Measurements from ENCODE around the gene SDK2. TPM values are rescaled to one million over a fixed set of nuclear protein-coding genes. Genes with fewer than 3 reads are reported as not detected.

SDK2 gene
- total and polyA plus RNA-seq, 2 experiments from 2014 or later = 0.59 to 1.2 TPM

DNA sequence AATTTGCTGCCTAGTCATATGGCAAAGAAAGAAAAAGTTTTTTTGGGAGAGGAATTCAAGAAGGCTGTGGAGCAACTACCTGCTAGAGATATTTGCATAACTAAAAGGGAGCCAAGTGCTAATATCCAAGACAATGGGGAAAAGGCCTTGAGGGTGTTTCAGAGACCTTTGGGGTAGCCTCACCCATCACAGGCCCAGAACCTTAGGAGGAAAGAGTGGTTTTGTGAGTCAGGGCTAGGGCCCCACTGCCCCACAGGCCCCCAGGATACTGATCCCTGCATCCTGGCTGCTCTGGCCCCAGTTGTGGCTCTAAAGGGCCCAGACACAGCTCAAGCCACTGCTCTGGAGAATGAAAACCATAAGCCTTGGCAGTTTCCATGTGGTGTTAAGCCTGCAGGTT is 41.9 kb upstream of the SDK2 start:
- H2AFZ ChIP-seq = no peak overlapping the region
- no peaks in the 10 kb centered on the region for H3K9me3 ChIP-seq (ENCODE audit: low read depth)
- no peaks in the 10 kb centered on the region for H3K36me3 ChIP-seq (replicated peaks; ENCODE audit: insufficient read depth, low read depth)
- no peaks in the 10 kb centered on the region for H3K27me3 ChIP-seq
- H3K4me1 ChIP-seq (ENCODE audit: insufficient read depth) = no peaks in the 10 kb centered on the region
- H4K20me1 ChIP-seq (ENCODE audit: insufficient read depth, poor library complexity, severe bottlenecking) = no peaks in the 10 kb centered on the region
- H3K9me2 ChIP-seq (replicated peaks; ENCODE audit: insufficient read depth) = no peaks in the 10 kb centered on the region
- H3K4me3 ChIP-seq = no peak overlapping the region
- no peak overlapping the region for H3K4me2 ChIP-seq
- no peak for DNase-seq (ENCODE audit: low spot score)
- TF ChIP-seq EZH2 (IDR thresholded peaks at IDR 0.05; ENCODE audit: borderline replicate concordance) (no peak), EZH2phosphoT487 (IDR thresholded peaks at IDR 0.05; ENCODE audit: low read depth, severe bottlenecking, unreplicated experiment) (no peak)
- H3K79me2 ChIP-seq = no peaks in the 10 kb centered on the region
- no peak overlapping the region for H3K27ac ChIP-seq

DNA sequence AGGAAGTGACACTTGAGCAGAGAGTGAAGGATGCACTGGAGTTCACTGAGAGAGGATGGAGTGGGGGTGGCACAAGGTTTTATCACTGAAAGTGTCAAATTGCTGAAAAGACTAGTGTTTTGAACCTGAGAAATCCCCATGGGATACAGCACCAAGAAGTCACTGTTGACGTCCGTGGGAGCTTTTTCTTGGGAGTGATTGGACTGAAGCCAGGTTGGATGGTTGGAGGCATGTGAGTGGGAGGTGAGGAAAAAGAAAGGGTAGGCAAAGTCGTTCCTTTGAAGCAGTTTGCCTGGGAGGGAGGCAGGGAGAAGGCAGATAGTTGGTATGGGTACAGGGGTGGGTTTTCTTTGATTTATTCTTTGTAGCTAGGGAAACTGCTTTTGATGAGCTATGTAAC is 39.9 kb upstream of the SDK2 start:
- 55% methylated on average over 3 of the region's 3 CpGs for WGBS (ENCODE audit: low lambda C conversion rate, missing lambda C conversion rate)
- no peak overlapping the region for H2AFZ ChIP-seq
- H3K4me2 ChIP-seq = no peak overlapping the region
- TF ChIP-seq, protein P1, sequence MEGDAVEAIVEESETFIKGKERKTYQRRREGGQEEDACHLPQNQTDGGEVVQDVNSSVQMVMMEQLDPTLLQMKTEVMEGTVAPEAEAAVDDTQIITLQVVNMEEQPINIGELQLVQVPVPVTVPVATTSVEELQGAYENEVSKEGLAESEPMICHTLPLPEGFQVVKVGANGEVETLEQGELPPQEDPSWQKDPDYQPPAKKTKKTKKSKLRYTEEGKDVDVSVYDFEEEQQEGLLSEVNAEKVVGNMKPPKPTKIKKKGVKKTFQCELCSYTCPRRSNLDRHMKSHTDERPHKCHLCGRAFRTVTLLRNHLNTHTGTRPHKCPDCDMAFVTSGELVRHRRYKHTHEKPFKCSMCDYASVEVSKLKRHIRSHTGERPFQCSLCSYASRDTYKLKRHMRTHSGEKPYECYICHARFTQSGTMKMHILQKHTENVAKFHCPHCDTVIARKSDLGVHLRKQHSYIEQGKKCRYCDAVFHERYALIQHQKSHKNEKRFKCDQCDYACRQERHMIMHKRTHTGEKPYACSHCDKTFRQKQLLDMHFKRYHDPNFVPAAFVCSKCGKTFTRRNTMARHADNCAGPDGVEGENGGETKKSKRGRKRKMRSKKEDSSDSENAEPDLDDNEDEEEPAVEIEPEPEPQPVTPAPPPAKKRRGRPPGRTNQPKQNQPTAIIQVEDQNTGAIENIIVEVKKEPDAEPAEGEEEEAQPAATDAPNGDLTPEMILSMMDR (IDR thresholded peaks at IDR 0.05; ENCODE audit: poor library complexity) = no peak
- TF ChIP-seq EZH2phosphoT487 (IDR thresholded peaks at IDR 0.05; ENCODE audit: low read depth, severe bottlenecking, unreplicated experiment) = no peak
- TF ChIP-seq EZH2 (IDR thresholded peaks at IDR 0.05; ENCODE audit: borderline replicate concordance) = no peak
- H3K4me3 ChIP-seq = no peak overlapping the region
- no peaks in the 10 kb centered on the region for H4K20me1 ChIP-seq (ENCODE audit: insufficient read depth, poor library complexity, severe bottlenecking)
- H3K79me2 ChIP-seq = no peaks in the 10 kb centered on the region
- H3K9me3 ChIP-seq (ENCODE audit: low read depth) = no peaks in the 10 kb centered on the region
- no peaks in the 10 kb centered on the region for H3K9me2 ChIP-seq (replicated peaks; ENCODE audit: insufficient read depth)
- no peak for DNase-seq (ENCODE audit: low spot score)
- H3K27ac ChIP-seq = no peak overlapping the region
- no peaks in the 10 kb centered on the region for H3K27me3 ChIP-seq
- no peaks in the 10 kb centered on the region for H3K36me3 ChIP-seq (replicated peaks; ENCODE audit: insufficient read depth, low read depth)
- no peaks in the 10 kb centered on the region for H3K4me1 ChIP-seq (ENCODE audit: insufficient read depth)

DNA sequence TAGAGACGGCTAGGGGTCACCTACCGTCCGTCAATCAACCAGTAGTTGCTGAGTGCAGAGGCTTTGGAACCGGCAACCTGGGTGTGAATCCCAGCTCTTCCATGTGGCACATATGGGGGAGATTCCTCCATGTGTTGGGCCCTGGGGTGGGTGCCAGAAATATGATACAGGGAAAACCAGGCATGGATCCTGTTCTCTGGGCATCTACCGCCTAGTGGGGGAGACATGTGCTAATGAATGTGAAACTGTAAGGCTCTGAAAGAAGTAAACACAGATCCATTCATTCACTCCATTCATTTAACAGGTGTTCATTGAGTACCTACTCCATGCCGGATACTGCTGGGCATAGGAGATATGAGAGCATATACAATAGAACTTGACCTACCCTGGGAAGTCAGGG is 39.5 kb upstream of the SDK2 start:
- Histone ChIP-seq H3K27ac (no peak overlapping the region), H4K20me1 (ENCODE audit: insufficient read depth, poor library complexity, severe bottlenecking) (no peaks in the 10 kb centered on the region), H3K4me1 (ENCODE audit: insufficient read depth) (no peaks in the 10 kb centered on the region), H3K9me3 (ENCODE audit: low read depth) (no peaks in the 10 kb centered on the region), H3K4me3 (no peak overlapping the region), H3K27me3 (no peaks in the 10 kb centered on the region), H3K9me2 (replicated peaks; ENCODE audit: insufficient read depth) (no peaks in the 10 kb centered on the region), H3K36me3 (replicated peaks; ENCODE audit: insufficient read depth, low read depth) (no peaks in the 10 kb centered on the region), H2AFZ (no peak overlapping the region), H3K4me2 (no peak overlapping the region), H3K79me2 (no peaks in the 10 kb centered on the region)
- no peak for DNase-seq (ENCODE audit: low spot score)
- TF ChIP-seq, protein P1 (IDR thresholded peaks at IDR 0.05; ENCODE audit: poor library complexity) = no peak
- TF ChIP-seq EZH2 (IDR thresholded peaks at IDR 0.05; ENCODE audit: borderline replicate concordance) = no peak
- TF ChIP-seq EZH2phosphoT487 (IDR thresholded peaks at IDR 0.05; ENCODE audit: low read depth, severe bottlenecking, unreplicated experiment) = no peak
- 85% methylated on average over 6 of the region's 6 CpGs for whole genome bisulfite sequencing (ENCODE audit: low lambda C conversion rate, missing lambda C conversion rate)

DNA sequence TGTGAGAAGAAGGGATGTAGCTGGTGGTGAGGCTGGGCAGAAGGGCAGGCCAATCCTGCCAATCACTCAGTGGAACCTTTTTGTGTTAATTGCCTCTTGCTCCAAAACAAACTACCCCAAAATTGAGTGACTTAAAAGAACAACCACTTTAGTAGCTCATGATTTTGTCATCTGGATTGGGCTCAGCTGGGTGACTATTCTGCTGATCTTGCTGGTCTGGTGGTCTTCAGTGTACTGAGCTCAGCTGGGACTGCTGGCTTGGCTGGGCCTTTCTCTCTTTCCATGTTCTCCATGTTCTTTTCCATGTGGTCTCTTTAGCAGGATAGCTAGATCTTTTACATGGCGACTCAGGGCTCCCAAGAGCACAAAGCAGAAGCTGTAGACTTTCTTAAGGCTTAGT is 37.7 kb upstream of the SDK2 start:
- Histone ChIP-seq H3K36me3 (replicated peaks; ENCODE audit: insufficient read depth, low read depth) (no peaks in the 10 kb centered on the region), H3K79me2 (no peaks in the 10 kb centered on the region), H4K20me1 (ENCODE audit: insufficient read depth, poor library complexity, severe bottlenecking) (no peaks in the 10 kb centered on the region), H3K27me3 (no peaks in the 10 kb centered on the region), H3K4me3 (no peak overlapping the region), H3K4me1 (ENCODE audit: insufficient read depth) (no peaks in the 10 kb centered on the region), H2AFZ (no peak overlapping the region), H3K27ac (no peak overlapping the region), H3K4me2 (no peak overlapping the region), H3K9me2 (replicated peaks; ENCODE audit: insufficient read depth) (no peaks in the 10 kb centered on the region), H3K9me3 (ENCODE audit: low read depth) (no peaks in the 10 kb centered on the region)
- 94% methylated on average over 1 of the region's 1 CpG for WGBS (ENCODE audit: low lambda C conversion rate, missing lambda C conversion rate)
- no peak for DNase-seq (ENCODE audit: low spot score)
- no peak for TF ChIP-seq EZH2 (IDR thresholded peaks at IDR 0.05; ENCODE audit: borderline replicate concordance)
- TF ChIP-seq EZH2phosphoT487 (IDR thresholded peaks at IDR 0.05; ENCODE audit: low read depth, severe bottlenecking, unreplicated experiment) = no peak
- TF ChIP-seq, protein P1 (IDR thresholded peaks at IDR 0.05; ENCODE audit: poor library complexity) = no peak

Measured in hepatocyte (in vitro differentiated cells).